Suprapubic skin (tissue), 3 donors: ENCODE data around the gene PHKG1.

Source experiments
- CTCF ChIP-seq, 2 donors: fragments of 200-600 bp in 1 of 2; fragments of 450-650 bp in 1 of 2; sonication (generic) in 1 of 2; IDR thresholded peaks; one replicate each; pipeline ENCODE4 v1.5.1; 2016 to 2019; ENCODE audit warnings: antibody characterized with exemption in 2 of 2, mild to moderate bottlenecking in 1 of 2, moderate library complexity in 1 of 2
- POLR2AphosphoS5 ChIP-seq, 3 donors: sonication (generic); formaldehyde crosslinking; IDR thresholded peaks; one replicate each; pipeline ENCODE4 v1.6.1; 2017; ENCODE audit warnings: antibody characterized with exemption in 3 of 3

GRCh38 chr7:56124981-56125380 lies 32.2 kb upstream of the PHKG1 start:
- TF ChIP-seq CTCF (IDR thresholded peaks at IDR 0.05) (no peak), POLR2AphosphoS5 (IDR thresholded peaks at IDR 0.05) (no peak)
